GM18499 (cell line): ENCODE results near the gene OCSTAMP.

Experiments
- ATAC-seq: cut with Tn5 transposase; IDR thresholded peaks from one replicate; pipeline ENCODE4 v1.9.1; 2021; ENCODE audit warnings: moderate number of reproducible peaks; ENCODE audit not compliant: insufficient read depth, unreplicated experiment

Gene OCSTAMP

DNA sequence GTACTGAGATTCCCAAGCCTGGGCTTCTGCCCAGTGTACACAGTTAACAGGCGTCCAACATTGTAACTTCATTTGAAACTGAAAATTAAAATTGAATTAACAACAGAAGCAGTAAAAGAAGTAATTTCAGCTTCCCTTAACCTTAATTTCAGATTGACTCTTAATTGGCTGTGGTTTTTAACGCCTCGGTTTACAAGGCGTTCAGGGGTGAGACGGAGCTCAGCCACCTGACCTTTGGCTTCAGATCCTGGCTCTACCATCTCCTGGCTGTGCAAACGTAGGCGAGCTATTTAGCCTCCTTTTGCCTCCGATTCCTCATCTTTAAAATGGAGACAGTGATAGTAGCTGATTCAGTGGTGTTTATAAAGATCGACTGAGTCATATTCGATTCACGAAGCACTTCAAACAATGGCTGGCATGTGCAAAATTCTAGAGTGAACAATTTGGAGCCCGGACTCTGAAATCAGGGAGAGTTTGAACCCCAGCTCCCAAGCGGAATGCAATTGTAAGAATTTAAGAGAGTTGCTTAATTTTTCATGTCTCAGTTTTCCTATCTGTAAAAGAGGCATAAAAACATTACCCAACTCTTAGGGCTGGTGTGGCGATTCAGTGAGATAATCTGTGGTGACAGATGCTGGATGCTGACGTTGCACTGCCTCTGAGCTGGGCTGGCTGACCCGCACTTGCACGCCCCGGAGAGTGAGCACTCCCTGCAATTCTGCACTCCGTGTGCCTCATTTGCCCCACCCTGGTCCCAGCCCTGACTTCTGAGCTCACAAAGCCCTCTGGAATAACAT is 23.5 kb upstream of the OCSTAMP start:
- no peak for ATAC-seq

DNA sequence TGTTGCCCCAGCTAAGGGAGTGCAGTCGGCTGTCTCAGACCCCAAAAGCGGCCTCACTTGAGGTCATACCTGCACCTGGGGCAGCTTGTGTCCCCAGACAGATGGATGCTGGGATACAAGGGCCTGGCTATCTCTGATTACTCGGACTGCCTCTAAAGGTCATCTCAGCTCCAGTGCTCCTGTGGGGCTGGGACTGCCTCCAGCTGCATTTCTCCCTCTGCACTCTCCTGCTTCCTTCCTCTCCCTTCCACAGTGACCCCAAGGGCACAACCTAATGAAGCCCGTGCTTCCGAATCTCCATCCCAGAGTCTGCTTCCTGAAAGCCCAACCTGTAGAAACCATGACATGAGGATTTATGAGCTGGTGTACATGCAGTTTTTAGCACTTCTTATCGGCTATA is 22.8 kb upstream of the OCSTAMP start:
- ATAC-seq: no peak

DNA sequence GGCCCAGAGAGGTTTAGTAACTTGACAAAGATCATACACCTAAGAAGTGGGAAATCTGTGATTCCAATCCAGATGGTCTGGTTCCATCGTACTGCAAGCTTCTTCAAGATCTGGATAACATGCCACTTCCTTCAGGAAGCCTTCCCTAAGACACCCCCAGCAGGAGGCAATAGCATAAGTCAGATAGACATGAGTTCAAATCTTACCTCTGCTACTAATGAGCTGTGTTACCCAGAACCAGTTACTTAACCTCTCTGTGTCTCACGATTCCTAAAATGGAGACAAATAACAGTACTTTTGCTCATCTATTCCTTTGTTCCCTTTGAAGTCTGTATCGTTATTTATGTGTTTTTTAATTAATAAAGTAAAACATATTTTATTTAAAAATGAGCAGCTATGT is 22.3 kb upstream of the OCSTAMP start:
- ATAC-seq: no peak

DNA sequence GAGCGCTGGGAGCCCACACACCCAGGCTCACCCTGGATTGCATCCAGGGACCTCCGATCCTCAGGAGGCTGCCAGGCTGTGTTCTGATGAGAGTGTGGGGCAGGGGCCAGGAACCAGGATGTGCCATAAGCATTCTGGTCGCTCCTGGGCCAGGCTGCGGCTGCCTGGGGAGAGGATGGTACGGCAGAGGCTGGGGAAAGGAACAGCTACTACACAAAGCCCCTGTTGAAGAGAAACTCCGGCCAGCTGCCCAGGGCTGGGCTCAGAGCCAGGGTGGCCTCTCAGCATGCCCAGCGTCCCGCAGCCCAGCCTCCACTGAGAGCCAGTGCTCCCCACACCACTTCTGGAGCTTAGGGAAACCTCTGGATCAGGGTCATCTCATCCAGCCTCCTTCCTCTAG is 21.7 kb upstream of the OCSTAMP start:
- ATAC-seq: no peak

DNA sequence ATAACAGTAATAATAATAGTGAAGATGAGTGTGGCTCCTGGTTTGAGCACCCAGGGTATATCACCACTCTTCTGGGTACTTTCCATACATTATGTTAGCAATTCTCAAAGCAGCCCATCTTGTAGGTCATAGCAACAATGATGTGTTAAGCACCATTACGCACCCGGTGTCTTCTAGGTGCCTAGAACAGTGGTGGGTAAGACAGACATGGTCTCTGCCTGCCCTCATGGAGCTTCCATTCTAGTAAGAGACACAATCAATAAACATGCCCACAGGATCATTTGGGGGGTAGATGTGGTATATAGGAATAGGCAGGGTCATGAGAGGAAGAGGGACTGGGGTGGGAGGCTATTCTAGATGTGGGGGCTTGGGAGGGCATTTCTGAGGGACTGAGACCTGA is 21.0 kb upstream of the OCSTAMP start:
- no peak for ATAC-seq

DNA sequence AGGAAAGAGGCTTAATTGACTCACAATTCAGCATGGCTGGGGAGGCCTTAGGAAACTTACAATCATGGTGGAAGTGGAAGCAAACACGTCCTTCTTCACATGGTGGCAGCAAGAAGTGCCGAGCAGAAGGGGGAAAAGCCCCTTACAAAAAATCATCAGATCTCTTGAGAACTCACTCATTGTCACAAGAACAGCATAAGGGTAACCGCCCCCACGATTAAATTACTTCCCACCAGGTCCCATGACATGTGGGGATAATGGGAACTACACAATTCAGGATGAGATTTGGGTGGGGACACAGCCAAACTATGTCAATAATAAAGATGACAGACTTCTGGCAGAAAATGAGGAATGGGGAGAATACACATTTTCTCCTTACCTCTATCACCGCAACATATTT is 20.5 kb upstream of the OCSTAMP start:
- no peak for ATAC-seq

DNA sequence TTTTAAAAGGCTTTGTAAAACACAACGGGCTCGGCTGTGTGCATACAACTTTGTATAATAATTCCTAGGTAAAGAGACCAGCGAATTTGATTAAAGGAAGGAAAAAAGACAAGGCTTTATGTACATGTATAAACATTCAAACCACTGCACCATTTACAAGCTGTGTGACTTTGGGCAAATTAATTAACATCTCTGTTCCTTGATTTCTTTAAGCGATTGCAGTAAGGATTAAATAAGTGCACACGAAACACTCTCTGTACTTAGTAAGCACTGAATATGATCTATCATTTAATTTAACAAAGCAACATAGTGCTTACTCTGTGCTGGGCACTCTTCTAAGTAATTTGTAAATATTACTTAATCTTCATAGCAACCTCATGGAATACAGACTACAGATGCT is 19.5 kb upstream of the OCSTAMP start:
- no peak for ATAC-seq

DNA sequence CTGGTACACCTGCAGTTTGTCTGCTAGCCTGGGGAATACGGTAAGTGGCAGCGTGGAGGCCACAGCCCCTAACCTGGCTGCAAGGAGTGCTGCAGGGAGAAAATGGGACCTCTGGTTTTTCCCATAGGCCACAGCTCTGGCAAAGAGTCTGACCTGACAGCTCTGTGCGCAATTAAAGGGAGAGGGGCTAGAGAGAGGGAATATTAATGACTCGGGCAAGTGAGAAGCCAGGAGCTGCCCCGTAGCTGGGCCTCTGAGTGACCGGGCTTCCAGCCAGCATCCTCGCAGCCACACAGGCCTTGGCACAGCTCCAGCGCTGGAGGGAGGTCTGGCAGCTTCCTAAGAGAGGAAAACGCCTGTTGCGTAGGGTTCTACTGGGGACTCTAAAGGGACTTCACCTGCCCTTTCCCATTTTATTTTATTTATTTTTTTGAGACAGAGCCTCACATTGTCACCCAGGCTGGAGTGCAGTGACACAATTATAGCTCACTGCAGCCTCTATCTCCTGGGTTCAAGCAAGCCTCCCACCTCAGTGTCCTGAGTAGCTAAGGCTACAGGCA is 18.2 kb upstream of the OCSTAMP start:
- ATAC-seq: no peak

DNA sequence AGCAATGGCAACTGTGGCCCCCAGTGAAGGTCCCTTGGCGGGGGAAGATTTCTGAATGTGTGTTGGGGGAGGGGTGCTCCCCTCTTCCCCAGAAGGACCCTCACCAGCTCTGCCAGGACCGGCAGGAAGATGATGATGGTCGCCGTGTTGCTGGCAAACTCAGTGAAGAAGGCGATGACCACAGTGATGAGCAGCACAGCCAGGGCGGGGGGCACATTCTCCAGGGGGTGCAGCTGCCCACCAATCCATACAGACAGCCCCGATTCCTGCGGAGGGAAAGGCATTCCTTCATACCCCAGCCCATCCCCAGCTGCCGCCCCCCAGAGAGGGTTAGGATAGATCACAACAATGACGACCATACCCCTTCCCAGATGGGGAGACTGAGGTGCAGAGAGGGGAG is 15.7 kb upstream of the OCSTAMP start:
- ATAC-seq: no peak

DNA sequence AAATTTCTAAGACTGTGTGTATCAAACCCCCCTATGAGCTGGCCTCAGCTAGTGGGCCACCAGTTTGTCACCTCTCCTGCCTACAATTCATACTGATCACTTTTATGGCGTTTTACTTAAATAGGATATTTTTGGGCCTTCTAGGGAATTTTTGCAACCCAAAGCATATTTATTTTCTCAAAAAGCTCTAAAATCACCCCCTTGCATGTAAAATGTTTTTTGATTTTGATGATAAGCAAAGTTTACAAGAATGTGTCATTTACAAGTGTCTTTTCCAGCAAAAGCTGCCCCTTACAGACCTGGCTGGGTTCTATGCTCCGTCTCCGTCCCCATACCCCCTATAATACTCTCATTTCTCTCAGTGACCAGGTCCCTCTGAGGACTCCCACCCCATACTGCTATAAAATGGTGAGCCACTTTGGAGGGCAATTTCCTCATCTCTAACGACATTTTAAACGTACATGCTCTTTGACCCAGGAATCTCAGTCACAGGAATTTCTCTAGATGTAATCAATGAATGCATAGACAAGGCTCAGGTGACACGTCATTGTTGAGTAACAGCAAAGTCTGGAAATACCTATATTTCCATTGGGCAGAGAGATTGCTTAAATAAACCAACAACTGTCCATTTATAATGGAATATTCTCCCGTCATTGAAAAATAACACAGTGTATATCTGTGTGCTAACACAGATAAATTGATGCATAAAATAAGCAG is 13.9 kb upstream of the OCSTAMP start:
- no peak for ATAC-seq

DNA sequence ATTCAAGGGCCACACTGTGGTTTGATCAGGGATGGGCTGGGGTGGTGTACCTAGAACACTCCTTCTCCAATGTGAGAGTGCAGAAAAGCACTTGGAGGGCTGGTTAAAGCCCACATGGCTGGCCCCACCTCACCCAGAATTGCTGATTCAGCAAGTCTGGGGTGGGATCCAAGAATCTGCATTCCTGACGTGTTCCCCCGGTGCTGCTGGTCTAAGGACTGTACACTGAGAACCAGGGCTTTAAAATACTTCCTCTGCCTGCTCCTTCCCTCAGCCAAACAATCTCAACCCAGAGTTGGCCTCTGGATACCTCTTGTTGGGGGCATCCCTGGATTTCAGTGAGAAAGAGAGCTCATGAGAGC is 13.4 kb upstream of the OCSTAMP start:
- ATAC-seq: no peak

DNA sequence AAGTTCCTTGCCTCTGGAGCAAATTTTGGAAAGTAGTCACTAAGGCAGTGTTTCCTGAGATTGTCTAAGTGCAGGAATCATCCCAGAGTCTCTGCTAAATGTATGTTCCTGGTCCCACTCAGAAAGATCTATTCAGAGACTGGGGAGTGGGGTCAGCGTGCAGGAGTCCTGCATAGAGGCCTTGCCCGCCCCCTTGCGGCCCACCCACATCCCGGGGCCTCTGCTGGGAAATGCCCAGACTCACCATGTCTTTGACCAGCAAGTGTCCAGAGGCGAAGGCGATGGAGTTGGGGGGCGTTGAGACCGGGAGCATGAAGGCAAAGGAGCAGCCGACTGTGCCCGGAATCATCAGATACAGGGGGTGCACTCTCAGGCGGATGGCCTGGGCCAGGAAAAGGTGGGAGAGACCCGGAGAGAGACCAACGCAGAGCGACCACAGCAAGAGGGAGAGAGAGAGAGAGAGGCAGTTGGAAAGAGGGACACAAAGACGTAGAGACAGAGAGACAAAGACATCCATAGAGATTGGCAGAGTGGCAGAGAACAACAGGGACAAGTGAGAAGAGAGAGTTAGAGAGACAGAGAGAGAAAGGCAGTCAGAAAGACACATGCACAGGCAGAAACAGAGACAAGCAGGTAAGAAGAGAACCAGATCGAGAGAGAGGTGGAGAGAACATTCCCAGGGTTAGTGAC is 12.9 kb upstream of the OCSTAMP start:
- ATAC-seq: no peak

DNA sequence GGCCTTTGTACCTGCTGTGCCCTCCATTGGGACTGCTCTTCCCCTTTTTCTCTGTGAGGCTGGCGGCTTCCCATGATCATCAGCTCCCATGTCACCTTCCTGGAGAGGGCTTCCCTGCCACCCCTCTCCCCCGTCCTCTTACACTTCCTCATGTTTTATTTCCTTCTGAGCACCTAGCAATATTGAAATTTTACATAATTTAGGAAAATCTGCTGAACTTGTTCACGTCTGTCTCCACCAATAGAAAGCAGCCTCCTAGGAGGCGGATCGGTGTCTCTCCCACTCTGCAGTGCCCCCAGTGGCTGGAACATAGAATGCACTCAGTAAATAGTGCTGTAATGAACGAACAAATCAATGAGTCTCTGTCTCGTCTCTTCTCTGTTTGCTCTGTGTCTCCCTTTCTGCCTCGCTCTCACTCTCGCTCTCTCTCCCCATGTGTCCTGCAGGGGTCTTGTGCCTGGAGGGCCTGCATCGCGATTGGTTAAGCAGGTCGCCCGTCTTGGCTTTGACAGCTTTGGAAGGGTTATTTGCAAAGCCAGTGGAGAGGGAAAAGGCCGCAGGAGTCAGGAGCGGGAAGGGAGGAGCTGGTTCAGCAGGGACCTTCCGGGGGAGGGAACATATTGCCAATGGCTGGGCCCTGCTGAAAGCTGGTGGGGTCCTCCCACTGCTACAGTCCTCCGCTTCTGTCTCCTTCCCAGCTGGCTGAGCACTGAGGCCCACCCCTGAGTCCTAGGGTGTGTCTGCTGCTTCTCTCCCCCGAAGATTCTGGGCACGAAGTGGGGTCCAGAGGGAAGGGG is 12.1 kb upstream of the OCSTAMP start:
- ATAC-seq: no peak

DNA sequence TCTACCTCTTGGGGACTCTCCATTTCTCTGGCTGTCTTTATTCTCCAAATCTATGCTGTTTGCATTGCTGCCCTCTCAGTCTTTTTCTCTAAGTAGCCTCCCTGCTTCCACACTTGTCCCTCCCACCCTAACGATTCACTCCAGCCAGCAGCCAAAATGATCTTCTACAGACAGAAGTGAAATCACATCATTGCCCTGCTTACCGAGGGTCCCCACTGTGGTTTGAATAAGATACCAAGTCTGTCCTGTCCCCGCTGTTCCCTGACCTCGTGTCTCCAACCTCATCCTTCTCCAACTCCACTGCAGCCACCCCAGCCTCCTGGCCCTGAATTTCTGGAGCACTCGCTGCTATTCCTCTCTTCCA is 11.5 kb upstream of the OCSTAMP start:
- no peak for ATAC-seq

DNA sequence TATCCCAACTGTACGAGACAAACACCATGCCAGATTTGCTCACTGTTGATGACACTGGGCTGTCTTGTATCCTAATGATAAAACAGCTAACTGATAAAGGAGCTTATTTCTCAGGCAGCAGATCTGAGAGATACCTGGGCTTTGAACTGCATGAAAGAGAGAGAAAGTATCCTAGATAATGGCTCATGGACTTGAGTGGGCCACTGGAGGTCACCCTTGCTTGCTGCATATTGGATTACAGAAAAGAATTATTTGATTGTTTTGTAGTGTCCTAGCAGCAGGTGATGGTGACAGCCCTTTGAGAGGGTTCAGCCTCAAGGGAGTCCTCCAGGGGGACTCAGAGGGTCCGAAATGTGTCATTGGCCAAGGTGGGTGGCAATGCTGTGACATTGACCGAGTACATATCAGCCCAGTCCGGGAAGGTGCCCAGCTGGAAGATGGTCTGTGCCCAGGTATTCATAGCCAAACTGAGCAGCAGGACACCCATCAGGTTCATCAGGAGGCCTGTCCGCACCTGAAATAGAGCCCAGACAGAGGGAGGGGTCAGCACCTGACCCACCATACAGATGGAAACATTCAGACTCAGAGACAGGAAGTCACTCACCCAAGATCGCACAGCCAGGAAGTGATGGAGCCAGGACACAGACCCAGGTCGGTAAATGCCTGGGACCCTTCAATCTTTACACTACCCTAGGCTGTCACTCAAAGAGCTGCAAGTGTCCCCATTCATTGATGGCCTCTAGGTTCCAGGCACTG is 9.4 kb upstream of the OCSTAMP start:
- no peak for ATAC-seq

DNA sequence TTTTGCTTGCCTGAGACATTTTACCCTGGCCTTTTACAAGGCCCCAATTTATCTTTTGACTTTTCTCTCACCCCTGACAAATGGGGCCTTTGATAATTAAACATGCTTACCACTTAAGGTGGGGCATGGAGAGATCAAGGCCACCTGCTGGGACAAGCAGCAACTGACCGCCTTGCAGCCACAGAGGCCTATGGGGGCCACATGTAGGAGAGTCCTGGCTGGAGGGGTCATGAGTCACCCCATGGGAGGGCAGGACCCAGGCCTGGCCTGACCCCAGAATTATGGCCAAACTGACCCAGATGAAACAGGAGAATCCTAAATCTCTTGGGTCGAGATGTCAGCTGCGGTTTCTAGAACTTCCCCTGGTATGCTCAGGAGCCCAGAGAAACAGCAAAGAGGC is 8.5 kb upstream of the OCSTAMP start:
- no peak for ATAC-seq

DNA sequence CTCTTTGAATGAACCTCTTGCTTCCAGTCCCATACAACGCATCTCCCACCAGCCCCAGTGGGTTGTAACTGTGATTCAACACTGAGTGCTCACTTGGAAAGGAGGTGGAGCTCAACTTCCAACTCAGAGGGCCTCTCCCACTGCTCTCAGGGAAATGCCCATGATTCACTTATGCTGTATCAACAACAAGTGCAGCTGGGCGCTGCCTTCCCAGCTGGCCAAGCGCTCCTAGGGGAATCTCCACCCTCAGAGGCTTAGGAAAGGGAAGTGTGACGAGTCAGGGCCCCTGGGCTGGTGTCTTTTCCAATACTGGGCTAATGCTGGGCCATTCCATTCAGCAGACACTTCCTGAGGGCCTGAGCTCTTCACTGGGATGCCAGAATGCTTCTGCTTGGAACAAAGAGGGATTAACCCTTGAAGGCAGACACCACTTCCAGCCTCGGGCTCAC is 8.1 kb upstream of the OCSTAMP start:
- no peak for ATAC-seq

DNA sequence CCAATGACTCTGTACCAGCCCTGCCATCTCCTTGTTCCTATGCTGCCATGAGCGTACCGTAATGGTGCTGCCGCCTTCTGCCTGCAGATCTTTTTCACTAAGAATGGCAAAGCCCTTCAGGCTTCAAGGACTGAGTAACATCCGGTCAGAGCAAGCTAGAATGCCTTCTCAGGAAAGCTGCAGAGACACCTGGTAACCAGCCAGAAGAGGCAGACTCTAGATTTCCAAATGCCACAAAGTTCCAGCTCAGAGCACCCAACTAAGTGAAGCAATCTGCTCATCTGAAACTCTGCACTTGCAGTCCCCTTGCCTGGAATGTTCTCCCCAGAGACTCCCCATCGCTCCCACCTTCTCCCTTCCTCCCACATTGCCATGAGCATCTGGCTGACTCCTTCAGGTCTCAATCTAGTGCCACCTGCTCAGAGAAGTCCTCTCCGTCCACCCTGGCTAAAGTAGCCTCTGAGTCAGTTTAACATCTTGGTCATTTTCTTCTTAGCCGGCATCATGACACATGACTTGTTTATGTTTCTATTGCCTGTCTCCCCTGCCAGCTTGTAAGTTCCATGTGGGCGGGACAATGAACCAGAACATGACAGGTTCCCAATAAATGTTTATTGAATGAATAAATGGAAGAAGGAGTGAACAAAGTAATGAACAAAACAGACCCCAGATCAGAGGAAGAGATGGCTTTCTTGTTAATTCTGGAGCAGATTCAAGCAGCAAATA is 6.9 kb upstream of the OCSTAMP start:
- ATAC-seq: no peak

DNA sequence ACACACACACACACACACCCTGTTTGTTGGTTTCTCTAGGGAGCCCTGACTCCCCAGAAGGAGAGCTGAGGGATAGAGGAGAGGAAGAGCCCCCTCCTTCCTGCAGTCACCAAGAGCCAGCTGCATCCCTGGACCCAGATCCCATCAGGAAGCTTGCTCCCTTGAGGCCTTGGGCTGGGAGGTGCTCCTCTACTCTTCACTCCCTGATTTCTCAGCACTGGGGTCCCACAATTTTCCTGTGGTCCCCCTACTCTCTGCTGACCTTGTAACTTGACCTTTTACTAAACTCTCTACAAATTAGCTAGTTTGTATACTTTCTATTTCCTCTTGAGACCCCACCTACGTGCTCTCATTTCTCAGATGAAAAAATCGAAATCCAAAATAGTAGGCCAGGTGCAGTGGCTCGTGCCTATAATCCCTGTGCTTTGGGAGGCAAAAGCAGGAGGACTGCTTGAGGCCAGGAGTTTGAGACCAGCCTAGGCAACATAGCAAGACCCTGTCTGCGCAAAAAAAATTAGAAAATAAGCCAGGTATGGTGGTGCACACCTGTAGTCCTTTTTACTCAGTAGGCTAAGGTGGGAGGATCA is 5.0 kb upstream of the OCSTAMP start:
- no peak for ATAC-seq
